H1 (cell line): ENCODE data around the gene CCL25. TPM values are rescaled to one million over a fixed set of nuclear protein-coding genes. Genes with fewer than 3 reads are reported as not detected.

Experiments used
- CTCF ChIA-PET: fragments of 300-600 bp; sonication (Branson Sonifier 250); formaldehyde crosslinking; loops from one replicate; lab custom pipeline; 2021; ENCODE audit not compliant: partially characterized antibody; lab: Charles Lee
- POLR2A ChIA-PET: fragments of 300-600 bp; sonication (Branson Sonifier 250); formaldehyde crosslinking; loops from one replicate; lab custom pipeline; 2021; ENCODE audit warnings: inconsistent platforms; ENCODE audit not compliant: partially characterized antibody; lab: Charles Lee
- DNase-seq, 2 experiments: peaks; one replicate each; pipeline versions ENCODE4 v3.0.0 to v3.0.0-alpha.2; 2010 to 2022; ENCODE audit warnings: low spot score in 2 of 2, low read depth in 1 of 2, mixed read lengths in 1 of 2
- FAIRE-seq: peaks from 2 replicates; lab custom pipeline; 2011; peaks lifted over from hg19 to GRCh38; lab: Jason Lieb, UNC
- H2AFZ ChIP-seq: 2 replicates; pipeline ENCODE4 v1.8.1; 2012; ENCODE audit warnings: low read length, inconsistent platforms
- H2AK5ac ChIP-seq: 2 replicates; pipeline ENCODE4 v1.6.1; 2013; ENCODE audit warnings: low read depth, low read length
- H2BK120ac ChIP-seq: replicated peaks from 2 replicates; pipeline ENCODE3; 2013; ENCODE audit warnings: low read depth, low read length, inconsistent platforms
- H2BK12ac ChIP-seq: 2 replicates; pipeline ENCODE4 v1.6.1; 2013; ENCODE audit warnings: low read depth, low read length
- H2BK15ac ChIP-seq: 2 replicates; pipeline ENCODE4 v1.6.1; 2013; ENCODE audit warnings: low read length
- H2BK20ac ChIP-seq: 2 replicates; pipeline ENCODE4 v1.6.1; 2013; ENCODE audit warnings: low read length
- H2BK5ac ChIP-seq: 2 replicates; pipeline ENCODE4 v1.6.1; 2013; ENCODE audit warnings: low read depth, low read length
- H3K14ac ChIP-seq: 2 replicates; pipeline ENCODE4 v1.6.1; 2013; ENCODE audit warnings: inconsistent platforms; ENCODE audit not compliant: insufficient read length
- H3K18ac ChIP-seq: 2 replicates; pipeline ENCODE4 v1.6.1; 2013; ENCODE audit warnings: low read length; ENCODE audit errors: extremely low read depth
- H3K23ac ChIP-seq: 2 replicates; pipeline ENCODE4 v1.6.1; 2013; ENCODE audit warnings: inconsistent platforms; ENCODE audit not compliant: insufficient read length
- H3K23me2 ChIP-seq: 2 replicates; pipeline ENCODE4 v1.6.1; 2013; ENCODE audit warnings: low read depth, low read length
- H3K27ac ChIP-seq: 2 replicates; pipeline ENCODE4 v1.6.1; 2011; ENCODE audit warnings: low read depth, low read length, inconsistent platforms
- H3K27me3 ChIP-seq, 4 experiments: replicated peaks in 1 of 4; 1 replicate in 1 of 4; 2 replicates in 3 of 4; pipeline versions ENCODE4 v1.6.1 to v1.8.1; 2011 to 2013; ENCODE audit warnings: low read length in 3 of 4, mild to moderate bottlenecking in 3 of 4, inconsistent platforms in 2 of 4, mixed read lengths in 2 of 4, moderate library complexity in 1 of 4; ENCODE audit not compliant: control insufficient read depth in 3 of 4, insufficient read depth in 3 of 4; ENCODE audit errors: extremely low read depth in 1 of 4
- H3K36me3 ChIP-seq, 4 experiments: 2 replicates each; pipeline versions ENCODE4 v1.6.1 to v1.8.1; 2011 to 2013; ENCODE audit warnings: mild to moderate bottlenecking in 4 of 4, low read length in 3 of 4, moderate library complexity in 2 of 4, control low read depth in 1 of 4, inconsistent platforms in 1 of 4; ENCODE audit not compliant: insufficient read depth in 4 of 4, control insufficient read depth in 2 of 4
- H3K4ac ChIP-seq: replicated peaks from 2 replicates; pipeline ENCODE3; 2013; ENCODE audit warnings: low read length, low read depth, mixed read lengths, inconsistent platforms; ENCODE audit not compliant: insufficient read length
- H3K4me1 ChIP-seq, 4 experiments: replicated peaks in 1 of 4; 1 replicate in 1 of 4; 2 replicates in 3 of 4; pipeline versions ENCODE4 v1.6.1 to v1.8.1; 2011 to 2013; ENCODE audit warnings: low read length in 3 of 4, inconsistent platforms in 2 of 4, mixed read lengths in 1 of 4; ENCODE audit not compliant: insufficient read depth in 4 of 4, control insufficient read depth in 3 of 4
- H3K4me2 ChIP-seq, 2 experiments: 2 replicates each; pipeline versions ENCODE4 v1.6.1 to v1.8.1; 2011 to 2013; ENCODE audit warnings: low read depth in 2 of 2, low read length in 2 of 2, control low read depth in 1 of 2, inconsistent platforms in 1 of 2, mild to moderate bottlenecking in 1 of 2; ENCODE audit not compliant: insufficient read depth in 1 of 2
- H3K4me3 ChIP-seq, 4 experiments: fragments of 200-600, 300-600 bp in 1 of 4; sonication (generic), shearing (Covaris generic), sonication (Bioruptor Twin) in 1 of 4; 2 replicates each; pipeline versions ENCODE4 v1.5.1 to v1.8.1; 2011 to 2016; ENCODE audit warnings: low read length in 4 of 4, low read depth in 3 of 4, control low read depth in 2 of 4, inconsistent platforms in 2 of 4, mild to moderate bottlenecking in 2 of 4, mixed read lengths in 1 of 4, moderate library complexity in 1 of 4; ENCODE audit not compliant: insufficient read depth in 2 of 4; ENCODE audit errors: extremely low read depth in 1 of 4
- H3K56ac ChIP-seq: replicated peaks from 2 replicates; pipeline ENCODE3; 2013; ENCODE audit warnings: low read depth, mild to moderate bottlenecking, mixed read lengths, low read length, inconsistent platforms; ENCODE audit not compliant: insufficient read length
- H3K79me1 ChIP-seq: 2 replicates; pipeline ENCODE4 v1.6.1; 2013; ENCODE audit warnings: low read depth, low read length, control low read depth
- H3K79me2 ChIP-seq, 2 experiments: 2 replicates each; pipeline versions ENCODE4 v1.6.1 to v1.8.1; 2012 to 2013; ENCODE audit warnings: low read length in 2 of 2, mild to moderate bottlenecking in 2 of 2, inconsistent platforms in 1 of 2; ENCODE audit not compliant: insufficient read depth in 2 of 2, control insufficient read depth in 1 of 2
- H3K9ac ChIP-seq, 4 experiments: replicated peaks in 1 of 4; 1 replicate in 1 of 4; 2 replicates in 3 of 4; pipeline versions ENCODE4 v1.6.1 to v1.8.1; 2011 to 2013; ENCODE audit warnings: low read depth in 3 of 4, low read length in 3 of 4, control low read depth in 2 of 4, mild to moderate bottlenecking in 2 of 4, moderate library complexity in 2 of 4, inconsistent platforms in 1 of 4; ENCODE audit errors: extremely low read depth in 1 of 4
- H3K9me3 ChIP-seq, 2 experiments: 2 replicates each; pipeline versions ENCODE4 v1.6.1 to v1.8.1; 2012 to 2013; ENCODE audit warnings: mild to moderate bottlenecking in 2 of 2, moderate library complexity in 2 of 2, control low read depth in 1 of 2, inconsistent platforms in 1 of 2, low read depth in 1 of 2, low read length in 1 of 2, mixed read lengths in 1 of 2; ENCODE audit not compliant: insufficient read depth in 2 of 2
- H4K20me1 ChIP-seq, 2 experiments: replicated peaks in 1 of 2; 2 replicates each; pipeline versions ENCODE3 to v1.8.1; 2011 to 2013; ENCODE audit warnings: inconsistent platforms in 2 of 2, low read length in 2 of 2, mild to moderate bottlenecking in 1 of 2; ENCODE audit not compliant: insufficient read depth in 2 of 2, control insufficient read depth in 1 of 2
- H4K5ac ChIP-seq: 2 replicates; pipeline ENCODE4 v1.6.1; 2013; ENCODE audit warnings: low read length, low read depth, mixed read lengths, inconsistent platforms; ENCODE audit not compliant: insufficient read length
- H4K8ac ChIP-seq: 2 replicates; pipeline ENCODE4 v1.8.0; 2013; ENCODE audit warnings: mild to moderate bottlenecking, moderate library complexity, low read length, inconsistent platforms; ENCODE audit not compliant: insufficient read depth; ENCODE audit errors: extremely low read depth
- H4K91ac ChIP-seq: replicated peaks from 2 replicates; pipeline ENCODE3; 2013; ENCODE audit warnings: low read length, mixed read lengths, inconsistent platforms; ENCODE audit not compliant: insufficient read length
- CHD2 ChIP-seq: IDR thresholded peaks from 2 replicates; pipeline ENCODE4 v1.6.1; 2012; ENCODE audit warnings: low read length, improper control_type of control experiment
- POLR2A ChIP-seq, 2 experiments: IDR thresholded peaks; 1 replicate in 1 of 2; 2 replicates in 1 of 2; pipeline ENCODE4 v1.6.1; 2011; ENCODE audit warnings: low read depth in 2 of 2, low read length in 2 of 2, mild to moderate bottlenecking in 2 of 2; ENCODE audit errors: control extremely low read depth in 1 of 2
- RXRA ChIP-seq: IDR thresholded peaks from 2 replicates; pipeline ENCODE4 v1.6.1; 2011; ENCODE audit warnings: low read depth, mild to moderate bottlenecking, low read length, moderate library complexity; ENCODE audit not compliant: insufficient read depth
- SP4 ChIP-seq: IDR thresholded peaks from 2 replicates; pipeline ENCODE4 v1.6.1; 2012; ENCODE audit warnings: low read length, inconsistent platforms
- TBP ChIP-seq: IDR thresholded peaks from 2 replicates; pipeline ENCODE4 v1.6.1; 2011; ENCODE audit warnings: low read depth, low read length, improper control_type of control experiment
- WGBS, 2 experiments: shearing (Covaris generic) in 1 of 2; methylation state at CpG; one replicate each; pipeline versions ENCODE4 v1.1.6 to v1.1.7; 2013 to 2015; ENCODE audit warnings: low lambda C conversion rate in 2 of 2, mixed read lengths in 2 of 2, inconsistent platforms in 1 of 2, low coverage in 1 of 2, missing lambda C conversion rate in 1 of 2; ENCODE audit not compliant: insufficient replicate concordance in 2 of 2, insufficient coverage in 1 of 2, insufficient read length in 1 of 2; ENCODE audit errors: extremely low coverage in 1 of 2, missing lambda C conversion rate in 1 of 2; 5-methylcytosine and 5-hydroxymethylcytosine counted together
- polyA plus RNA-seq, 7 experiments: library from polyadenylated mRNA; depleted of rRNA in 3 of 7; stranded (reverse) in 5 of 7; unstranded in 2 of 7; fragments of >200 nt in 5 of 7; fragments of 200-250 nt in 2 of 7; gene quantifications; 1 replicate in 5 of 7; 2 replicates in 1 of 7; 4 replicates in 1 of 7; pipeline versions ENCODE4 v1.2.1 to v1.2.3, GENCODE V29; 2011 to 2013; ENCODE audit warnings: missing spikeins in 2 of 7, mixed read lengths in 2 of 7
- total RNA-seq: library from RNA; stranded (reverse); fragmentation: NEBNext Ultra II Directional; extraction: Animal tissue kit (Norgen Biotek cat#: 25700); gene quantifications from 2 replicates; pipeline ENCODE4 v1.2.1, GENCODE V29; 2021
- TF ChIP-seq, protein P1 (sequence below): IDR thresholded peaks from 2 replicates; pipeline ENCODE4 v1.6.1; 2012; ENCODE audit warnings: low read length, inconsistent platforms
- TF ChIP-seq, protein P2 (sequence below), 3 experiments: IDR thresholded peaks; 1 replicate in 2 of 3; 2 replicates in 1 of 3; pipeline versions ENCODE4 v1.5.1 to v1.6.1; 2011; ENCODE audit warnings: low read length in 3 of 3, mild to moderate bottlenecking in 3 of 3, inconsistent platforms in 2 of 3, low read depth in 1 of 3, moderate library complexity in 1 of 3; ENCODE audit not compliant: insufficient read depth in 1 of 3; ENCODE audit errors: control extremely low read depth in 1 of 3

CCL25 gene
- total and polyA plus RNA-seq, 2 of the 8 experiments (the other 6 are each of a cell fraction or from before 2014, with no cell fraction given): 0.59 TPM; not detected in 1

DNA sequence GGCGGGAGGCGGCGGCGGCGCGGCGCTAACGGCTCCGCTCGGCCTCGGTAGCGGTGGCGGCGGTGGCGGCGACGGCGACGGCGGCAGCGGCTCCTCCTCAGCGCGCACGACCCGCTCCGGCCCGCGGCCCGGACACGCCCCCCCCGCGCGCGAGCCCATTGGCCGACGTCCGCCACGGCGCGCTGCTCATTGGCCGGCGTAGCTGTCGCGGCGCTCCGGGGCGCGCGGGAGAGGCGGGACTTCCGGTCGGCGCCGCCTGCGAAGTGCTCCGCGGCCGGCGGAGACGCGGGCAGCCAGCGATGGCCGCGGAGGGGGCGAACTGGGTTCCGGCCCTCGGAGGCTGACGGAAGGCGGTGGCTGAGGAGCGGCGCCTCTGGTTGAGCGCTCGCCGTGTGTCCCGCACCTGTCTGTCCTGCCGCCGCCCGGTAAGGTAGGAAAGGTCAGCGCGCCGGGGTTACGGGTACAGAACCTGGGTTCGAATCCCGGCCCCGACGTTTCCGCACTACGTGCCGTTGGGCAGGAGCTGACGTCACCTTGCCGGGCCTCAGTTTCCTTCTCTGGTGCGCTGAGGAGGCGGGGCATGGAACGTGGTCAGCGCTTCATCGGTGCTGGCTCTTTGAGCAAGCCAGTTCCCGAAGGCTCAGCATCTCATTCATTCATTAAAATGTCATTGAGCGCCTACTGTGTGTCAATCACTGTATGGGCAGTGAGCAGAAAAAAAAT is 46.9 kb upstream of the CCL25 start, which contains the start of gene ELAVL1:
Gene ELAVL1 (minus strand): TSS at position 108 of the 723 bp plus-strand sequence. CDS start 13,826 bp downstream, outside the sequence.
- Histone ChIP-seq H4K8ac (peak within 1 kb of the TSS; percentile 97), H4K91ac (no peak within 1 kb of the TSS), H3K27ac (peak within 1 kb of the TSS; percentile 93; the same call in 1 of the 2 replicates), H2AFZ (peak within 1 kb of the TSS; percentile 75; the same call in 1 of the 2 replicates), H3K14ac (no peak within 1 kb of the TSS), H2BK120ac (no peak within 1 kb of the TSS), H3K18ac (peak within 1 kb of the TSS; percentile 90; the same call in 1 of the 2 replicates), H3K79me1 (peaks cover 10% of the 10 kb centered on the region; the same call in 1 of the 2 replicates), H3K36me3 (peaks cover 0 to 2% (median 0%) of the 10 kb centered on the region in 4 experiments; a peak in 1 of 8 replicates), H2BK5ac (peak within 1 kb of the TSS; percentile 90; the same call in 1 of the 2 replicates), H3K9me3 (no peaks in the 10 kb centered on the region), H2AK5ac (no peak within 1 kb of the TSS), H3K23me2 (peaks cover 11% of the 10 kb centered on the region), H3K23ac (no peak within 1 kb of the TSS), H2BK15ac (no peak within 1 kb of the TSS), H3K4ac (no peak within 1 kb of the TSS), H2BK20ac (no peak within 1 kb of the TSS), H2BK12ac (no peak within 1 kb of the TSS), H3K79me2 (peaks cover 30 to 43% of the 10 kb centered on the region in 2 experiments), H3K9ac (peak within 1 kb of the TSS; percentile 64 to 84 (median 78)), H4K20me1 (peaks cover 21 to 28% of the 10 kb centered on the region in 2 experiments), H3K56ac (peak within 1 kb of the TSS; percentile 16), H3K4me1 (peaks cover 6 to 13% (median 9%) of the 10 kb centered on the region in 4 experiments), H3K4me2 (peak within 1 kb of the TSS; percentile 83 to 98), H4K5ac (peak within 1 kb of the TSS; percentile 96), H3K4me3 (peak within 1 kb of the TSS; percentile 63 to 89 (median 85)), H3K27me3 (no peaks in the 10 kb centered on the region)
- FAIRE-seq (no peak), DNase-seq (peak; percentile 53 to 94)
- 2% methylated on average over 53 of the region's 98 CpGs; no CpG with 5 or more reads in 1 of the 2 experiments for WGBS, 2 experiments
- ChIA-PET POLR2A (interaction anchor here (0.7 to 3.6 kb wide), 22 partner anchors 9 to 303 kb away, joined by 3 to 20 read pairs (median 3); partner anchors contain the start of gene TIMM44), CTCF (interaction anchor here (0.6 to 1.4 kb wide), 7 partner anchors 9 to 251 kb away, joined by 3 to 6 read pairs (median 4); no protein-coding TSS in a partner anchor)
- TF ChIP-seq POLR2A (IDR thresholded peaks at IDR 0.05; ENCODE audit: control extremely low read depth in 1 of 2, low read depth in 2 of 2, low read length in 2 of 2): peak; percentile 80 to 87
- TF ChIP-seq CHD2: peak; percentile 68
- TF ChIP-seq, protein P1, sequence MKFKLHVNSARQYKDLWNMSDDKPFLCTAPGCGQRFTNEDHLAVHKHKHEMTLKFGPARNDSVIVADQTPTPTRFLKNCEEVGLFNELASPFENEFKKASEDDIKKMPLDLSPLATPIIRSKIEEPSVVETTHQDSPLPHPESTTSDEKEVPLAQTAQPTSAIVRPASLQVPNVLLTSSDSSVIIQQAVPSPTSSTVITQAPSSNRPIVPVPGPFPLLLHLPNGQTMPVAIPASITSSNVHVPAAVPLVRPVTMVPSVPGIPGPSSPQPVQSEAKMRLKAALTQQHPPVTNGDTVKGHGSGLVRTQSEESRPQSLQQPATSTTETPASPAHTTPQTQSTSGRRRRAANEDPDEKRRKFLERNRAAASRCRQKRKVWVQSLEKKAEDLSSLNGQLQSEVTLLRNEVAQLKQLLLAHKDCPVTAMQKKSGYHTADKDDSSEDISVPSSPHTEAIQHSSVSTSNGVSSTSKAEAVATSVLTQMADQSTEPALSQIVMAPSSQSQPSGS: peak; percentile 95
- no peak for TF ChIP-seq SP4
- TF ChIP-seq, protein P2, sequence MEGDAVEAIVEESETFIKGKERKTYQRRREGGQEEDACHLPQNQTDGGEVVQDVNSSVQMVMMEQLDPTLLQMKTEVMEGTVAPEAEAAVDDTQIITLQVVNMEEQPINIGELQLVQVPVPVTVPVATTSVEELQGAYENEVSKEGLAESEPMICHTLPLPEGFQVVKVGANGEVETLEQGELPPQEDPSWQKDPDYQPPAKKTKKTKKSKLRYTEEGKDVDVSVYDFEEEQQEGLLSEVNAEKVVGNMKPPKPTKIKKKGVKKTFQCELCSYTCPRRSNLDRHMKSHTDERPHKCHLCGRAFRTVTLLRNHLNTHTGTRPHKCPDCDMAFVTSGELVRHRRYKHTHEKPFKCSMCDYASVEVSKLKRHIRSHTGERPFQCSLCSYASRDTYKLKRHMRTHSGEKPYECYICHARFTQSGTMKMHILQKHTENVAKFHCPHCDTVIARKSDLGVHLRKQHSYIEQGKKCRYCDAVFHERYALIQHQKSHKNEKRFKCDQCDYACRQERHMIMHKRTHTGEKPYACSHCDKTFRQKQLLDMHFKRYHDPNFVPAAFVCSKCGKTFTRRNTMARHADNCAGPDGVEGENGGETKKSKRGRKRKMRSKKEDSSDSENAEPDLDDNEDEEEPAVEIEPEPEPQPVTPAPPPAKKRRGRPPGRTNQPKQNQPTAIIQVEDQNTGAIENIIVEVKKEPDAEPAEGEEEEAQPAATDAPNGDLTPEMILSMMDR (IDR thresholded peaks at IDR 0.05; ENCODE audit: control extremely low read depth in 1 of 3, insufficient read depth in 1 of 3, low read depth in 1 of 3, low read length in 3 of 3): no peak
- no peak for TF ChIP-seq RXRA
- TF ChIP-seq TBP: peak; percentile 46; the same call in 1 of the 2 replicates
